Lower leg skin (tissue), 4 donors: ENCODE data around the gene YAP1. TPM values are rescaled to one million over a fixed set of nuclear protein-coding genes. Genes with fewer than 3 reads are reported as not detected.

ENCODE experiments used
- DNase-seq, 2 donors: peaks; one replicate each; pipeline ENCODE4 v3.0.0-alpha.2; 2019; ENCODE audit warnings: low spot score in 2 of 2
- H3K4me3 ChIP-seq: fragments of 200-600 bp; sonication (generic); 2 replicates; pipeline ENCODE4 v1.5.1; 2017; ENCODE audit warnings: mild to moderate bottlenecking, low read depth; ENCODE audit not compliant: poor library complexity, severe bottlenecking
- POLR2A ChIP-seq, 2 donors: fragments of 450-650 bp; IDR thresholded peaks; one replicate each; pipeline ENCODE4 v1.6.1; 2016 to 2017; ENCODE audit warnings: antibody characterized with exemption in 2 of 2, mild to moderate bottlenecking in 1 of 2, moderate library complexity in 1 of 2
- WGBS, 2 donors: methylation state at CpG; one replicate each; pipeline ENCODE4 v1.1.5; 2018; 5-methylcytosine and 5-hydroxymethylcytosine counted together
- intact Hi-C: fragments of 100-400 bp; cut with DNase I; formaldehyde crosslinking; loops from one replicate; pipeline ENCODE4 v1.15.0; 2023; ENCODE audit warnings: low total_unique reads
- total RNA-seq, 4 donors: library from RNA; depleted of rRNA; stranded (reverse); fragments of >200 nt; gene quantifications; one replicate each; pipeline ENCODE4 v1.1.0, GENCODE V29; 2016
- TF ChIP-seq, protein P1 (sequence below), 3 donors: fragments of 450-650 bp; IDR thresholded peaks; one replicate each; pipeline ENCODE4 v1.5.1; 2016; ENCODE audit warnings: antibody characterized with exemption in 3 of 3, mild to moderate bottlenecking in 3 of 3, moderate library complexity in 2 of 3

The YAP1 gene
- total RNA-seq, 4 donors from 2014 or later = 164 to 241 (median 211) TPM

GRCh38 chr11:102071497-102072472, 38.5 kb upstream of the YAP1 start:
- WGBS, 2 donors = 85 to 86% methylated on average over 1 of the region's 1 CpG
- intact Hi-C loops = no loop called here
- no peak overlapping the region for H3K4me3 ChIP-seq
- DNase-seq = no peak
- no peak for TF ChIP-seq POLR2A (IDR thresholded peaks at IDR 0.05)

- H3K4me3 ChIP-seq = no peak overlapping the region
- intact Hi-C loops = no loop called here
- WGBS, 2 donors = 86 to 100% methylated on average over 1 to 2 of the region's 2 CpGs
- TF ChIP-seq, protein P1, sequence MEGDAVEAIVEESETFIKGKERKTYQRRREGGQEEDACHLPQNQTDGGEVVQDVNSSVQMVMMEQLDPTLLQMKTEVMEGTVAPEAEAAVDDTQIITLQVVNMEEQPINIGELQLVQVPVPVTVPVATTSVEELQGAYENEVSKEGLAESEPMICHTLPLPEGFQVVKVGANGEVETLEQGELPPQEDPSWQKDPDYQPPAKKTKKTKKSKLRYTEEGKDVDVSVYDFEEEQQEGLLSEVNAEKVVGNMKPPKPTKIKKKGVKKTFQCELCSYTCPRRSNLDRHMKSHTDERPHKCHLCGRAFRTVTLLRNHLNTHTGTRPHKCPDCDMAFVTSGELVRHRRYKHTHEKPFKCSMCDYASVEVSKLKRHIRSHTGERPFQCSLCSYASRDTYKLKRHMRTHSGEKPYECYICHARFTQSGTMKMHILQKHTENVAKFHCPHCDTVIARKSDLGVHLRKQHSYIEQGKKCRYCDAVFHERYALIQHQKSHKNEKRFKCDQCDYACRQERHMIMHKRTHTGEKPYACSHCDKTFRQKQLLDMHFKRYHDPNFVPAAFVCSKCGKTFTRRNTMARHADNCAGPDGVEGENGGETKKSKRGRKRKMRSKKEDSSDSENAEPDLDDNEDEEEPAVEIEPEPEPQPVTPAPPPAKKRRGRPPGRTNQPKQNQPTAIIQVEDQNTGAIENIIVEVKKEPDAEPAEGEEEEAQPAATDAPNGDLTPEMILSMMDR (IDR thresholded peaks at IDR 0.05) = no peak
- no peak for TF ChIP-seq POLR2A (IDR thresholded peaks at IDR 0.05)
- no peak for DNase-seq
Observed at GRCh38 chr11:102073253-102073652, 37.0 kb upstream of the YAP1 start.

GRCh38 chr11:102079625-102080024, 30.6 kb upstream of the YAP1 start:
- no peak overlapping the region for H3K4me3 ChIP-seq
- intact Hi-C loops = no loop called here
- TF ChIP-seq, protein P1 (IDR thresholded peaks at IDR 0.05) = no peak
- no peak for TF ChIP-seq POLR2A (IDR thresholded peaks at IDR 0.05)
- DNase-seq = no peak

- WGBS, 2 donors = 65 to 72% methylated on average over 7 of the region's 7 CpGs
- H3K4me3 ChIP-seq = no peak overlapping the region
- no peak for DNase-seq
- intact Hi-C loops = no loop called here
- TF ChIP-seq, protein P1 (IDR thresholded peaks at IDR 0.05) = no peak
- no peak for TF ChIP-seq POLR2A (IDR thresholded peaks at IDR 0.05)
Observed at GRCh38 chr11:102081313-102081712, 28.9 kb upstream of the YAP1 start.

GRCh38 chr11:102085864-102086551, 24.2 kb upstream of the YAP1 start:
- no peak for DNase-seq
- TF ChIP-seq, protein P1 (IDR thresholded peaks at IDR 0.05) = no peak
- no peak for TF ChIP-seq POLR2A (IDR thresholded peaks at IDR 0.05)
- WGBS, 2 donors = 89 to 91% methylated on average over 7 of the region's 7 CpGs
- H3K4me3 ChIP-seq = no peak overlapping the region
- intact Hi-C loops = no loop called here

- 90 to 100% methylated on average over 1 of the region's 1 CpG for WGBS, 2 donors
- DNase-seq = no peak
- intact Hi-C loops = no loop called here
- TF ChIP-seq, protein P1 (IDR thresholded peaks at IDR 0.05) = no peak
- no peak for TF ChIP-seq POLR2A (IDR thresholded peaks at IDR 0.05)
- H3K4me3 ChIP-seq = no peak overlapping the region
Observed at GRCh38 chr11:102097186-102097585, 13.1 kb upstream of the YAP1 start.
